Uterus (tissue), 2 donors: ENCODE data around the gene CA4.

Experiments used
- POLR2A ChIP-seq, 2 donors: fragments of 450-650 bp; IDR thresholded peaks; one replicate each; pipeline ENCODE4 v1.6.1; 2016; ENCODE audit warnings: antibody characterized with exemption in 2 of 2, mild to moderate bottlenecking in 1 of 2, moderate library complexity in 1 of 2
- TF ChIP-seq, protein P1 (sequence below), 4 experiments: fragments of 200-600 bp in 2 of 4; fragments of 450-650 bp in 2 of 4; sonication (generic) in 2 of 4; IDR thresholded peaks; one replicate each; pipeline ENCODE4 v1.5.1; 2016 to 2019; ENCODE audit warnings: antibody characterized with exemption in 4 of 4, mild to moderate bottlenecking in 2 of 4, moderate library complexity in 1 of 4

GRCh38 chr17:60109161-60109560 lies 40.6 kb upstream of the CA4 start:
- TF ChIP-seq, protein P1, sequence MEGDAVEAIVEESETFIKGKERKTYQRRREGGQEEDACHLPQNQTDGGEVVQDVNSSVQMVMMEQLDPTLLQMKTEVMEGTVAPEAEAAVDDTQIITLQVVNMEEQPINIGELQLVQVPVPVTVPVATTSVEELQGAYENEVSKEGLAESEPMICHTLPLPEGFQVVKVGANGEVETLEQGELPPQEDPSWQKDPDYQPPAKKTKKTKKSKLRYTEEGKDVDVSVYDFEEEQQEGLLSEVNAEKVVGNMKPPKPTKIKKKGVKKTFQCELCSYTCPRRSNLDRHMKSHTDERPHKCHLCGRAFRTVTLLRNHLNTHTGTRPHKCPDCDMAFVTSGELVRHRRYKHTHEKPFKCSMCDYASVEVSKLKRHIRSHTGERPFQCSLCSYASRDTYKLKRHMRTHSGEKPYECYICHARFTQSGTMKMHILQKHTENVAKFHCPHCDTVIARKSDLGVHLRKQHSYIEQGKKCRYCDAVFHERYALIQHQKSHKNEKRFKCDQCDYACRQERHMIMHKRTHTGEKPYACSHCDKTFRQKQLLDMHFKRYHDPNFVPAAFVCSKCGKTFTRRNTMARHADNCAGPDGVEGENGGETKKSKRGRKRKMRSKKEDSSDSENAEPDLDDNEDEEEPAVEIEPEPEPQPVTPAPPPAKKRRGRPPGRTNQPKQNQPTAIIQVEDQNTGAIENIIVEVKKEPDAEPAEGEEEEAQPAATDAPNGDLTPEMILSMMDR (IDR thresholded peaks at IDR 0.05): no peak
- TF ChIP-seq POLR2A (IDR thresholded peaks at IDR 0.05): no peak
